Muscle of leg (tissue), 11 donors: Measurements from ENCODE around the gene IP6K1. TPM values are rescaled to one million over a fixed set of nuclear protein-coding genes. Genes with fewer than 3 reads are reported as not detected.
"Not testable (repeated sequence)": the region's sequence is repeated elsewhere in the genome, so short reads cannot be mapped to it uniquely, and the experiment has no call there.

Source experiments
- DNase-seq: peaks from one replicate; pipeline ENCODE4 v3.0.0; 2013
- H3K27ac ChIP-seq: one replicate; pipeline ENCODE4 v1.5.1; 2013; ENCODE audit warnings: mild to moderate bottlenecking, low read length, control low read depth
- H3K27me3 ChIP-seq: one replicate; pipeline ENCODE4 v1.6.1; 2013; ENCODE audit warnings: low read length; ENCODE audit not compliant: control insufficient read depth, insufficient read depth
- H3K36me3 ChIP-seq: one replicate; pipeline ENCODE4 v1.6.1; 2013; ENCODE audit warnings: low read length; ENCODE audit not compliant: control insufficient read depth, insufficient read depth
- H3K4me1 ChIP-seq: one replicate; pipeline ENCODE4 v1.6.1; 2013; ENCODE audit warnings: low read length; ENCODE audit not compliant: control insufficient read depth, insufficient read depth
- H3K4me3 ChIP-seq: one replicate; pipeline ENCODE4 v1.5.1; 2013; ENCODE audit warnings: low read length, control low read depth
- H3K9me3 ChIP-seq: replicated peaks from 2 replicates; pipeline ENCODE4 v1.6.1; 2013; ENCODE audit warnings: low read depth, low read length; ENCODE audit not compliant: control insufficient read depth
- WGBS: methylation state at CpG from one replicate; pipeline ENCODE4 v1.1.5; 2013; ENCODE audit warnings: missing lambda C conversion rate; ENCODE audit not compliant: insufficient coverage; 5-methylcytosine and 5-hydroxymethylcytosine counted together
- polyA plus RNA-seq, 8 donors: library from polyadenylated mRNA; unstranded; fragments of 120-200 nt; gene quantifications; one replicate each; pipeline versions ENCODE4 v1.2.1 to v1.2.3, GENCODE V29; 2013; ENCODE audit warnings: inconsistent platforms in 1 of 8, low replicate concordance in 1 of 8; ENCODE audit not compliant: insufficient read length in 8 of 8, insufficient read depth in 1 of 8
- total RNA-seq: library from RNA; stranded (reverse); fragments of 120-200 nt; gene quantifications from one replicate; pipeline ENCODE4 v1.2.4, GENCODE V29; 2013

IP6K1 gene
- total and polyA plus RNA-seq, 9 donors = 12.6 to 27.2 (median 22.7) TPM

DNA sequence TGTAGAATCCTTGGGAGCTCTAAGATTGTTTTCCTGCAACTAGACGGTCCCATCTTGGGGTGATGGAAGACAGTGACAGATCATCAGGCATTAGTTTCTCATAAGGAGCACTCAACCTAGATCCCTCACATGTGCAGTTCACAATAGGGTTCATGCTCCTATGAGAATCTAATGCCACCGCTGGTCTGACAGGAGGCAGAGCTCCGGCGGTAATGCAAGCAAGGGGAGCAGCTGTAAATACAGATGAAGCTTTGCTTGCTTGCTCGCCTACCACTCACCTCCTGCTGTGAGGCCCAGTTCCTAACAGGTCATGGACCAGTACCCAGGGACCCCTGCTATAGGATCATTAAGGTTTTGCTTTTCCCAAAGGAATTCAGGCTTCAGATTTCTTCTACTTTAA is 37.5 kb downstream of the IP6K1 start:
- peaks cover 19% of the 10 kb centered on the region for H3K36me3 ChIP-seq
- not testable (repeated sequence) for DNase-seq, H3K4me3 ChIP-seq, H3K9me3 ChIP-seq, H3K27ac ChIP-seq, H3K4me1 ChIP-seq, H3K27me3 ChIP-seq
- WGBS = 94% methylated on average over 3 of the region's 5 CpGs

DNA sequence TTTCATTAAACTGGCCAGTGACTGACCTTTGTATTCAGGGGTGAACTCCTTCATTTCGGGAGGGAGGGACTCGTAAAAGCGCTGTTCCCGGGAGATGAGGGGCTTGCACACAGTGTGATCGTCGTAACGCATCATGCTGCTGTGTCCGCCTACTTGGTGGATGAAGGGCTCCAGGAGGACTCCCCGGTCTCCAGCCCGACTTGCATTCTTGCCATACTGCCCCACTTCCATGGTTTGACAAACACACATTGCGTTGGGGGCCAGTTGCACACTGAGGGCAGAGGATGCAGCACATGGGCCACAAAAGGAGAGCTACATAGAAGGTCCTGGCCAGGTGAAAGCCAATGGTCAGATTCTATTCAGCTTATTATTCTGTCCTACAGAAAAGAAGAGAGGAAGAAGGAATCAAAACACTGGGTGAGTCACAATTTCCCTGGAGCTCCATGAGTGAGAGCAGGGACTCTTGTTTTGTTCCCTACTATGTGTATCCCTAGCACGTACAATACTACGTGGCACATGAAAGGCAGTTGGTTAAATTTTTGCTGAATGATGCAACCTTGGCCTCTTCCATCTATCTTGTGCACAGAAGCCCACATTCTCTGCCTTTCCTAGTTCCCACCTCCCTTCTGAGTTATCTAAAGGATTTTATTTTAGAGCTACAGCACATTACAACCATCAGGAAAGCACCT is 38.4 kb downstream of the IP6K1 start:
- no peaks in the 10 kb centered on the region for H3K4me1 ChIP-seq
- DNase-seq = no peak
- 81% methylated on average over 13 of the region's 13 CpGs for whole genome bisulfite sequencing
- no peak overlapping the region for H3K27ac ChIP-seq
- H3K9me3 ChIP-seq = no peaks in the 10 kb centered on the region
- H3K36me3 ChIP-seq = peaks cover 19% of the 10 kb centered on the region
- H3K4me3 ChIP-seq = no peak overlapping the region
- no peaks in the 10 kb centered on the region for H3K27me3 ChIP-seq

DNA sequence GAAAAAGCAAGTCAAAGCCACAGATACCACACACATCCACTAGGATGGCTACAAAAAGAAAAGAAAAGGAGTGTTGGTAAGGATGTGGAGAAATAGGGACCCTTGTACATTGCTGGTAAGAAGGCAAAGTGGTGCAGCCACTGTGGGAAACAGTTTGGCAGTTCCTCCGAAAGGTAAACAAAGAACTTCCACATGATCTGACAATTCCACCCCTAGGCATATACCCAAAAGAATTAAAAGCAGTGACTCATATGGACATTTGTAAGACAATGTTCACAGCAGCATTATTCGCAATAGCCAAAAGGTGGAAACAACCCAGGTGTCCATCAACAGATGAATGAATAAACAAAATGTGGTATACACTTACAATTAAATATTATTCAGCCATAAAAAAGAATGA is 40.4 kb downstream of the IP6K1 start:
- no peak overlapping the region for H3K27ac ChIP-seq
- no peaks in the 10 kb centered on the region for H3K27me3 ChIP-seq
- no peak for DNase-seq
- WGBS = no CpG with 5 or more reads among the region's 2 CpGs
- no peaks in the 10 kb centered on the region for H3K4me1 ChIP-seq
- H3K36me3 ChIP-seq = peaks cover 16% of the 10 kb centered on the region
- no peaks in the 10 kb centered on the region for H3K9me3 ChIP-seq
- H3K4me3 ChIP-seq = no peak overlapping the region

DNA sequence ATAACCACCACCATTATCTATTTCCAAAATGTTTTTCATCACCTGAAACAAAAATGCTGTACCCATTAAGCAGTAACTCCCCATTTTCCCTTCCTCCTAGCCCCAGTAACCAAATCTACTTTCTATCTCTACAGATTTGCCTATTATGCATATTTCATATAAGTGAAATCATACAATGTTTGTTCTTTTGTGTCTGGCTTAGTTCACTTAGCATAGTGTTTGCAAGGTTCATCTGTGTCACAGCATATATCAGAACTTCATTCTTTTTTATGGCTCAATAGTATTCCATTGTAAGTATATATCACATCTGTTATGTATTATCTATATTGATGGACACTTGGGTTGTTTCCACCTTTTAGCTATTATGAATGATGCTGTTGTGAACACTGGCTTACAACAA is 45.9 kb downstream of the IP6K1 start:
- no peaks in the 10 kb centered on the region for H3K27me3 ChIP-seq
- no peaks in the 10 kb centered on the region for H3K4me1 ChIP-seq
- DNase-seq = no peak
- no peak overlapping the region for H3K27ac ChIP-seq
- H3K4me3 ChIP-seq = no peak overlapping the region
- no peaks in the 10 kb centered on the region for H3K9me3 ChIP-seq
- peaks cover 21% of the 10 kb centered on the region for H3K36me3 ChIP-seq

DNA sequence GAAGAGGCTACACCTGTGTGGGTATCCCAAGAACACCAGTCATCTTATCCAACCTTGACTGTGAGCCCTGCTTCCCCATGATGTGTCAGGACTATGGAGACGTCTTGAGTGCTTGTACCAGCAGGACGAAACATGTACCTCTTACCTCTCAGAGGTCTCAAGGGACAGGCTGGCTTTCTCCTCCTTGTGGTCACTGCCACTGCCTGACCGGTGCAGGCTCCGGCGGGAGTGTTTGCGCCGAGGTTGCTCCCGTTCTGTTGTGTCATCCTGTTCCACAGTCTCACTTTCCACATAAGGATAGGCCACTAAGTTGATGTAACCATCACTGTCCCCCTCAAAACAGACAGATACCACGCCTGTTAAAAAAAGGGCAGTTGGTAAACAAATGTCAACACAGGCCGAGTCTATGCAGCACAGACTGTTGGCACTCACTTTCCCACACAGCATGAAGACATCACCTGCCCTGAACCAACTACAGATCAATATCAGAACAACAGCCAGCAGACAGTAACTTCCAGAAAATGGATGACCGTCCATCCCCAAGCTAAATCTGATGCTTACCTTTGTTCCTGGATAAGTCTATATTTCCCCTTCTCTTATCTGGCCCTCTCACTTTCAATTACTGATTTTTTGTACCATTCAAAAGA is 48.2 kb downstream of the IP6K1 start:
- no peak overlapping the region for H3K27ac ChIP-seq
- H3K9me3 ChIP-seq = no peaks in the 10 kb centered on the region
- no peaks in the 10 kb centered on the region for H3K27me3 ChIP-seq
- H3K36me3 ChIP-seq = peaks cover 39% of the 10 kb centered on the region
- 81% methylated on average over 6 of the region's 11 CpGs for WGBS
- no peaks in the 10 kb centered on the region for H3K4me1 ChIP-seq
- H3K4me3 ChIP-seq = no peak overlapping the region
- no peak for DNase-seq

DNA sequence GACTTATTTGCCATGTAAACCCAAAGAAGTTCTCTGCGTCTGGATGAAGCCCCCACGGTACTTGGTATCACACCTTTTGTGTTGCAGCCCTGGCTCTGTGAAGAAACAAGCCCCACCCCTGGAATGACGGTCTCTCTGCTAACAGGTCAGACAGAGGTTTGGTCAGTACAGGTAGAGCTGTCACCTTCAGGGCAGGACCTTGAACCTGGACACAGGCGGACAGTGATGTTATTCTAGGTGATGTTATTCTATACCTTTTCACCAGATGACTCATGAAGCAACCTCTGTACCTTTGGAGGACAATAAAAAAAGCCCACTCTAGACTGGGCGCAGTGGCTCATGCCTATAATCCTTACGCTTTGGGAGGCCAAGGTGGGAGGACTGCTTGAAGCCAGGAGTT is 51.6 kb downstream of the IP6K1 start:
- Histone ChIP-seq H3K27ac (no peak overlapping the region), H3K9me3 (no peaks in the 10 kb centered on the region), H3K36me3 (peaks cover 65% of the 10 kb centered on the region), H3K4me1 (no peaks in the 10 kb centered on the region), H3K4me3 (no peak overlapping the region), H3K27me3 (no peaks in the 10 kb centered on the region)
- DNase-seq = no peak
- WGBS = 93% methylated on average over 4 of the region's 6 CpGs

DNA sequence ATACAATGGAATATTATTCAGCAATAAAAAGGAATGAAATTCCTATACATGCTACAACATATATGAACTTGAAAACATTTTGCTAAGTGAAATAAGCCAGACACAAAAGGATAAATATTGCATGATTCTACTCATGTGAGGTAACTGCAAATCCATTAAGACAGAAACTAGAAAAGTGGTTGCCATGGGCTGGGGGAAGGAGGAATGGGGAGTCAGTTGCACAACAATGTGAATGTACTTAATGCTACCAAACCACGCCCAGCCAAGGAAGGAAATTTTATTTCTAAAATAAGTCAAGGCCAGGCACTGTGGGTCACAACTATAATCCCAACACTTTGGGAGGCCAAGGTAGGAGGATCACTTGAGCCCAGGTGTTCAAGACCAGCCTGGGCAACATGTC is 52.8 kb downstream of the IP6K1 start:
- Histone ChIP-seq H3K36me3 (peaks cover 70% of the 10 kb centered on the region), H3K4me3 (no peak overlapping the region), H3K27ac (no peak overlapping the region), H3K27me3 (no peaks in the 10 kb centered on the region), H3K9me3 (no peaks in the 10 kb centered on the region), H3K4me1 (no peaks in the 10 kb centered on the region)
- no peak for DNase-seq
- no CpG with 5 or more reads among the region's 1 CpG for WGBS

DNA sequence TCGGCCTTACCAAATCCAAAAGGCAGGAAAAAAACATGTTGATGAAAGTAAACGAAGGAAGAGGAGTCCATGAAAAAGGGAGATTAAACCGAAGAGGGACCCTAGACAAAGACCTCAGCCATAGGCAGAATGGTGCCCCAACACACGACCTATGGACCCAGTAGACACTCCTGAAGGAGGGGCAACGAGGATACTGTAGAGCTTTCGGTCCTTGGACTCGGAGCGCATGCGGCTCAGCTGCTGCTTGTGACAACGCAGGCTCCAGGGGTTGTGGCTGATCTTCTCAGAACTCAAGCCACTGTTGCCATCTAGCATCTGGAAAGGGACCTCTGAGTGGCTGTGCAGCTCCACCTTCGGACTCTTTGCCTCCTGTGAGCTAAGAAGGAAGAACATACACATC is 53.7 kb downstream of the IP6K1 start:
- no peak overlapping the region for H3K4me3 ChIP-seq
- H3K9me3 ChIP-seq = no peaks in the 10 kb centered on the region
- H3K4me1 ChIP-seq = no peaks in the 10 kb centered on the region
- DNase-seq = no peak
- peaks cover 68% of the 10 kb centered on the region for H3K36me3 ChIP-seq
- WGBS = 92% methylated on average over 8 of the region's 11 CpGs
- no peaks in the 10 kb centered on the region for H3K27me3 ChIP-seq
- H3K27ac ChIP-seq = no peak overlapping the region

DNA sequence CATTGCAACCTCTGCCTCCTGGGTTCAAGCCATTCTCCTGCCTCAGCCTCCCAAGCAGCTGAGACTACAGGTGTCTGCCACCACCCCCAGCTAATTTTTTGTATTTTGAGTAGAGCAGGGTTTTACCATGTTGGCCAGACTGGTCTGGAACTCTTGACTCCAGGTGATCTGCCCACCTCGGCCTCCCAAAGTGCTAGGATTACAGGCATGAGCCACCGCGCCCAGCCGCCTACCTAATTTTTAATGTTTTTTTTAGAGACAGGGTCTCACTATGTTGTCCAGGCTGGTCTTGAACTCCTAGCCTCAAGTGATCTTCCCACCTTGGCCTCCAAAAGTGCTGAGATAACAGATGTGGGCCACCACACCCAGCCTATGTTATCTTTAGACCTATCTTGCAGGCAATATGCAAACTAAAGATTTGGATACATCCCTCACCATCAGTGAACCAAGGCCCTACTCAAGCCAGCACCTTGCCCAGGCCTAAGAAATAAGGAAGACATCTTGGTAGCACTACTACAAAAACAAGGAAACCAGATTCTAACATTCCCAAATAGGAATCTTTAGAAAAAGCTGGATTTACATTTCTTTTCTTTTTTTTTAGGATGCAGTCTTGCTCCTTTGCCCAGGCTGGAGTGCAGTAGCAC is 56.3 kb downstream of the IP6K1 start:
- Histone ChIP-seq H3K4me3 (no peak overlapping the region), H3K36me3 (peaks cover 80% of the 10 kb centered on the region), H3K4me1 (no peaks in the 10 kb centered on the region), H3K9me3 (no peaks in the 10 kb centered on the region), H3K27ac (no peak overlapping the region), H3K27me3 (no peaks in the 10 kb centered on the region)
- no peak for DNase-seq
- 96% methylated on average over 4 of the region's 4 CpGs for WGBS

DNA sequence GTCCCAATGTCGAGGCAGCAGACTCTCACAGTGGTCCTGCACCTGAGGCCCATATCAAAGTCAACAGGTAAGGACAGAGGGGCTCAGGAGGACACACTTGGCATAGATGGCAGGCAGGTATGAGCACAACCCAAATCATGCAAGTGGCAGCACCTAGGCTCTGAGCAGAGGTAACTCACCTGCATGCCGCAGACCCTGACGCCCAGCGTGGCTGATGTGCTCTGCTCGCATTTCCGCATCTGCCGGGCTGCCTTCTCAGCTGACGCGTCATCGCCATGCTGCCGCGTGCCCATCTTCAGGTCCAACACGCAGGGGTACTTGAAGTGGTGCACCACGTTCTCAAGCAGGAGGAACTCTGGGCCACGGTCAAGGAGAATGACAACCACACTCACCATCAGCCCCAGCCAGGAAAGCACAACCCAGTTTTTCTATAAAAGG is 58.4 kb downstream of the IP6K1 start:
- DNase-seq = no peak
- Histone ChIP-seq H3K4me3 (no peak overlapping the region), H3K36me3 (peaks cover 63% of the 10 kb centered on the region), H3K4me1 (peaks cover 13% of the 10 kb centered on the region), H3K27ac (no peak overlapping the region), H3K27me3 (no peaks in the 10 kb centered on the region), H3K9me3 (no peaks in the 10 kb centered on the region)
- 93% methylated on average over 13 of the region's 15 CpGs for WGBS
